Liver (tissue), 9 donors: ENCODE measurements around the gene S100A13. TPM values are rescaled to one million over a fixed set of nuclear protein-coding genes. Genes with fewer than 3 reads are reported as not detected.

ENCODE experiments used
- DNase-seq: peaks from one replicate; pipeline ENCODE4 v3.0.0-alpha.2; 2017; ENCODE audit warnings: low spot score
- H3K27ac ChIP-seq, 2 donors: one replicate each; pipeline ENCODE4 v1.7.0; 2013; ENCODE audit warnings: inconsistent platforms in 2 of 2, low read length in 2 of 2, control low read depth in 1 of 2, low read depth in 1 of 2, mild to moderate bottlenecking in 1 of 2
- H3K27me3 ChIP-seq, 4 donors: one replicate each; pipeline versions ENCODE4 v1.6.1 to v1.7.0; 2013; ENCODE audit warnings: low read length in 3 of 4, inconsistent platforms in 1 of 4, mild to moderate bottlenecking in 1 of 4, moderate library complexity in 1 of 4; ENCODE audit not compliant: control insufficient read depth in 4 of 4, insufficient read depth in 4 of 4
- H3K36me3 ChIP-seq, 4 donors: one replicate each; pipeline versions ENCODE4 v1.6.1 to v1.7.0; 2013; ENCODE audit warnings: low read length in 3 of 4, mild to moderate bottlenecking in 3 of 4, low read depth in 1 of 4, moderate library complexity in 1 of 4; ENCODE audit not compliant: control insufficient read depth in 4 of 4, insufficient read depth in 3 of 4
- H3K4me1 ChIP-seq, 4 donors: one replicate each; pipeline versions ENCODE4 v1.6.1 to v1.7.0; 2013; ENCODE audit warnings: low read length in 3 of 4, mild to moderate bottlenecking in 3 of 4, moderate library complexity in 1 of 4; ENCODE audit not compliant: control insufficient read depth in 4 of 4, insufficient read depth in 4 of 4
- H3K4me3 ChIP-seq, 3 donors: one replicate each; pipeline versions ENCODE4 v1.6.1 to v1.7.0; 2013; ENCODE audit warnings: low read length in 3 of 3, control low read depth in 1 of 3, low read depth in 1 of 3, mild to moderate bottlenecking in 1 of 3
- H3K9ac ChIP-seq, 2 donors: one replicate each; pipeline ENCODE4 v1.7.0; 2013; ENCODE audit warnings: low read length in 2 of 2, mild to moderate bottlenecking in 2 of 2, moderate library complexity in 2 of 2, control low read depth in 1 of 2, low read depth in 1 of 2
- H3K9me3 ChIP-seq, 4 donors: one replicate each; pipeline versions ENCODE4 v1.6.1 to v1.7.0; 2013; ENCODE audit warnings: low read length in 3 of 4; ENCODE audit not compliant: control insufficient read depth in 4 of 4
- EGR1 ChIP-seq, 2 donors: IDR thresholded peaks; 2 replicates each; pipeline ENCODE4 v1.6.1; 2016 to 2018; ENCODE audit warnings: antibody characterized with exemption in 2 of 2, low read depth in 2 of 2
- FOXA1 ChIP-seq: IDR thresholded peaks from 2 replicates; pipeline ENCODE4 v1.6.1; 2016; ENCODE audit warnings: antibody characterized with exemption
- FOXA2 ChIP-seq: IDR thresholded peaks from 2 replicates; pipeline ENCODE4 v1.6.1; 2016; ENCODE audit warnings: antibody characterized with exemption
- HNF4G ChIP-seq: IDR thresholded peaks from 2 replicates; pipeline ENCODE4 v1.6.1; 2016; ENCODE audit warnings: antibody characterized with exemption
- JUND ChIP-seq, 2 donors: IDR thresholded peaks; 2 replicates each; pipeline ENCODE4 v1.6.1; 2016; ENCODE audit warnings: antibody characterized with exemption in 2 of 2
- NR2F2 ChIP-seq: IDR thresholded peaks from 2 replicates; pipeline ENCODE4 v1.6.1; 2016; ENCODE audit warnings: antibody characterized with exemption
- RAD21 ChIP-seq, 2 donors: IDR thresholded peaks; 2 replicates each; pipeline ENCODE4 v1.6.1; 2016; ENCODE audit warnings: antibody characterized with exemption in 2 of 2, mild to moderate bottlenecking in 2 of 2
- SP1 ChIP-seq: IDR thresholded peaks from 2 replicates; pipeline ENCODE4 v1.6.1; 2018; ENCODE audit warnings: antibody characterized with exemption, mild to moderate bottlenecking
- TAF1 ChIP-seq: conservative IDR thresholded peaks from 2 replicates; pipeline ENCODE4 v1.6.1; 2016; ENCODE audit warnings: antibody characterized with exemption, mild to moderate bottlenecking
- YY1 ChIP-seq: IDR thresholded peaks from 2 replicates; pipeline ENCODE4 v1.6.1; 2016; ENCODE audit warnings: antibody characterized with exemption, mild to moderate bottlenecking
- ZBTB33 ChIP-seq: IDR thresholded peaks from 2 replicates; pipeline ENCODE4 v1.6.1; 2016; ENCODE audit warnings: antibody characterized with exemption
- WGBS: extraction: QIAGEN DNeasy Blood & Tissue Kit; methylation state at CpG from one replicate; pipeline ENCODE4 v1.1.7; 2013; 5-methylcytosine and 5-hydroxymethylcytosine counted together
- polyA plus RNA-seq, 2 donors: library from polyadenylated mRNA; stranded (reverse) in 1 of 2; unstranded in 1 of 2; fragments of 200-250 nt in 1 of 2; fragments of >200 nt in 1 of 2; fragmentation: Nextera tagmentation in 1 of 2; extraction: Ambion mirVana in 1 of 2; gene quantifications; one replicate each; pipeline versions ENCODE4 v1.2.1 to v1.2.3, GENCODE V29; 2013 to 2015
- total RNA-seq, 2 donors: library from RNA; depleted of rRNA; stranded (reverse); fragments of >200 nt; gene quantifications; one replicate each; pipeline ENCODE4 v1.2.3, GENCODE V29; 2014
- TF ChIP-seq, protein P1 (sequence below): IDR thresholded peaks from 2 replicates; pipeline ENCODE4 v1.6.1; 2016; ENCODE audit warnings: antibody characterized with exemption, mild to moderate bottlenecking
- TF ChIP-seq, protein P2 (sequence below): fragments of 150-350 bp; IDR thresholded peaks from 2 replicates; pipeline ENCODE4 v1.5.1; 2017; ENCODE audit warnings: improper control_type of control experiment, low read depth, low read length; ENCODE audit not compliant: missing input control
- TF ChIP-seq, protein P3 (sequence below): IDR thresholded peaks from 2 replicates; pipeline ENCODE4 v1.6.1; 2016; ENCODE audit warnings: antibody characterized with exemption
- TF ChIP-seq, protein P4 (sequence below): IDR thresholded peaks from 2 replicates; pipeline ENCODE4 v1.6.1; 2016; ENCODE audit warnings: antibody characterized with exemption
- donor health status: healthy.
- donor health status: healthy.
- donor health status: healthy.
- donor health status: healthy.
- donor health status: healthy.

The S100A13 gene
- total and polyA plus RNA-seq, 4 donors, result 5.3 to 23.0 (median 15.7) TPM

GRCh38 chr1:153652805-153653500 is 25.6 kb upstream of the S100A13 start (continued):
- TF ChIP-seq, protein P1, sequence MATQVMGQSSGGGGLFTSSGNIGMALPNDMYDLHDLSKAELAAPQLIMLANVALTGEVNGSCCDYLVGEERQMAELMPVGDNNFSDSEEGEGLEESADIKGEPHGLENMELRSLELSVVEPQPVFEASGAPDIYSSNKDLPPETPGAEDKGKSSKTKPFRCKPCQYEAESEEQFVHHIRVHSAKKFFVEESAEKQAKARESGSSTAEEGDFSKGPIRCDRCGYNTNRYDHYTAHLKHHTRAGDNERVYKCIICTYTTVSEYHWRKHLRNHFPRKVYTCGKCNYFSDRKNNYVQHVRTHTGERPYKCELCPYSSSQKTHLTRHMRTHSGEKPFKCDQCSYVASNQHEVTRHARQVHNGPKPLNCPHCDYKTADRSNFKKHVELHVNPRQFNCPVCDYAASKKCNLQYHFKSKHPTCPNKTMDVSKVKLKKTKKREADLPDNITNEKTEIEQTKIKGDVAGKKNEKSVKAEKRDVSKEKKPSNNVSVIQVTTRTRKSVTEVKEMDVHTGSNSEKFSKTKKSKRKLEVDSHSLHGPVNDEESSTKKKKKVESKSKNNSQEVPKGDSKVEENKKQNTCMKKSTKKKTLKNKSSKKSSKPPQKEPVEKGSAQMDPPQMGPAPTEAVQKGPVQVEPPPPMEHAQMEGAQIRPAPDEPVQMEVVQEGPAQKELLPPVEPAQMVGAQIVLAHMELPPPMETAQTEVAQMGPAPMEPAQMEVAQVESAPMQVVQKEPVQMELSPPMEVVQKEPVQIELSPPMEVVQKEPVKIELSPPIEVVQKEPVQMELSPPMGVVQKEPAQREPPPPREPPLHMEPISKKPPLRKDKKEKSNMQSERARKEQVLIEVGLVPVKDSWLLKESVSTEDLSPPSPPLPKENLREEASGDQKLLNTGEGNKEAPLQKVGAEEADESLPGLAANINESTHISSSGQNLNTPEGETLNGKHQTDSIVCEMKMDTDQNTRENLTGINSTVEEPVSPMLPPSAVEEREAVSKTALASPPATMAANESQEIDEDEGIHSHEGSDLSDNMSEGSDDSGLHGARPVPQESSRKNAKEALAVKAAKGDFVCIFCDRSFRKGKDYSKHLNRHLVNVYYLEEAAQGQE, result no peak
- TF ChIP-seq HNF4G (no peak), FOXA1 (no peak), RAD21 (IDR thresholded peaks at IDR 0.05) (no peak)

- H3K9ac ChIP-seq, result no peak overlapping the region
- 100% methylated on average over 1 of the region's 1 CpG for WGBS
- H3K27ac ChIP-seq, result no peak overlapping the region
- H3K27me3 ChIP-seq, result no peaks in the 10 kb centered on the region
- no peaks in the 10 kb centered on the region for H3K36me3 ChIP-seq
- TF ChIP-seq, protein P2, sequence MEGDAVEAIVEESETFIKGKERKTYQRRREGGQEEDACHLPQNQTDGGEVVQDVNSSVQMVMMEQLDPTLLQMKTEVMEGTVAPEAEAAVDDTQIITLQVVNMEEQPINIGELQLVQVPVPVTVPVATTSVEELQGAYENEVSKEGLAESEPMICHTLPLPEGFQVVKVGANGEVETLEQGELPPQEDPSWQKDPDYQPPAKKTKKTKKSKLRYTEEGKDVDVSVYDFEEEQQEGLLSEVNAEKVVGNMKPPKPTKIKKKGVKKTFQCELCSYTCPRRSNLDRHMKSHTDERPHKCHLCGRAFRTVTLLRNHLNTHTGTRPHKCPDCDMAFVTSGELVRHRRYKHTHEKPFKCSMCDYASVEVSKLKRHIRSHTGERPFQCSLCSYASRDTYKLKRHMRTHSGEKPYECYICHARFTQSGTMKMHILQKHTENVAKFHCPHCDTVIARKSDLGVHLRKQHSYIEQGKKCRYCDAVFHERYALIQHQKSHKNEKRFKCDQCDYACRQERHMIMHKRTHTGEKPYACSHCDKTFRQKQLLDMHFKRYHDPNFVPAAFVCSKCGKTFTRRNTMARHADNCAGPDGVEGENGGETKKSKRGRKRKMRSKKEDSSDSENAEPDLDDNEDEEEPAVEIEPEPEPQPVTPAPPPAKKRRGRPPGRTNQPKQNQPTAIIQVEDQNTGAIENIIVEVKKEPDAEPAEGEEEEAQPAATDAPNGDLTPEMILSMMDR, result no peak
- TF ChIP-seq, protein P3, sequence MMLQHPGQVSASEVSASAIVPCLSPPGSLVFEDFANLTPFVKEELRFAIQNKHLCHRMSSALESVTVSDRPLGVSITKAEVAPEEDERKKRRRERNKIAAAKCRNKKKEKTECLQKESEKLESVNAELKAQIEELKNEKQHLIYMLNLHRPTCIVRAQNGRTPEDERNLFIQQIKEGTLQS, result no peak
- TF ChIP-seq FOXA2, result no peak
- no peak for TF ChIP-seq EGR1 (IDR thresholded peaks at IDR 0.05; ENCODE audit: low read depth in 2 of 2)
- TF ChIP-seq, protein P1, result no peak
- no peak for TF ChIP-seq NR2F2
- no peak for TF ChIP-seq HNF4G
- TF ChIP-seq, protein P4, sequence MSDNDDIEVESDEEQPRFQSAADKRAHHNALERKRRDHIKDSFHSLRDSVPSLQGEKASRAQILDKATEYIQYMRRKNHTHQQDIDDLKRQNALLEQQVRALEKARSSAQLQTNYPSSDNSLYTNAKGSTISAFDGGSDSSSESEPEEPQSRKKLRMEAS, result no peak
- no peak for TF ChIP-seq SP1
- TF ChIP-seq YY1, result no peak
- no peak for TF ChIP-seq TAF1
- TF ChIP-seq JUND (IDR thresholded peaks at IDR 0.05), result no peak
- TF ChIP-seq ZBTB33, result no peak
- DNase-seq, result no peak
- H3K9me3 ChIP-seq, result no peaks in the 10 kb centered on the region
- peaks cover 0 to 19% (median 10%) of the 10 kb centered on the region in 4 donors for H3K4me1 ChIP-seq
- H3K4me3 ChIP-seq, result no peak overlapping the region
Observed at GRCh38 chr1:153651771-153652170, 24.5 kb upstream of the S100A13 start.
